T-helper 1 cell treated with Interleukin-12 subunit alpha and Interleukin-12 subunit beta and Interleukin-4 antibody, amounts not matched to agents 30 μg/mL and 1 μg/mL, for 36 hours (primary cell): ENCODE data around the gene TTC28.
"Not testable (repeated sequence)": the region's sequence is repeated elsewhere in the genome, so short reads cannot be mapped to it uniquely, and the experiment has no call there.

Experiments used
- H3K27ac Mint-ChIP-seq: one replicate; pipeline ENCODE4 v1.8.0; 2021; ENCODE audit warnings: mild to moderate bottlenecking, mixed read lengths
- H3K27me3 Mint-ChIP-seq: one replicate; pipeline ENCODE4 v1.8.0; 2021; ENCODE audit warnings: low read depth, mixed read lengths
- H3K36me3 Mint-ChIP-seq: one replicate; pipeline ENCODE4 v1.8.0; 2021; ENCODE audit warnings: low read depth, mixed read lengths
- H3K4me1 Mint-ChIP-seq: one replicate; pipeline ENCODE4 v1.8.0; 2021; ENCODE audit warnings: low read depth, mixed read lengths
- H3K4me3 Mint-ChIP-seq: one replicate; pipeline ENCODE4 v1.8.0; 2021; ENCODE audit warnings: mild to moderate bottlenecking, moderate library complexity, mixed read lengths
- H3K9me3 Mint-ChIP-seq: one replicate; pipeline ENCODE4 v1.8.0; 2021; ENCODE audit warnings: mixed read lengths

TTC28 gene

GRCh38 chr22:28693041-28693760 lies 13.6 kb upstream of the TTC28 start:
- H3K36me3 Mint-ChIP-seq, result peaks cover 47% of the 10 kb centered on the region
- H3K27ac Mint-ChIP-seq, H3K4me3 Mint-ChIP-seq, H3K9me3 Mint-ChIP-seq, H3K27me3 Mint-ChIP-seq, H3K4me1 Mint-ChIP-seq: not testable (repeated sequence)

- not testable (repeated sequence) for H3K4me3 Mint-ChIP-seq, H3K27ac Mint-ChIP-seq, H3K9me3 Mint-ChIP-seq, H3K4me1 Mint-ChIP-seq, H3K27me3 Mint-ChIP-seq
- peaks cover 50% of the 10 kb centered on the region for H3K36me3 Mint-ChIP-seq
Measured at GRCh38 chr22:28689796-28690195, 10.2 kb upstream of the TTC28 start.

GRCh38 chr22:28682966-28683365 lies 3.3 kb upstream of the TTC28 start:
- peaks cover 19% of the 10 kb centered on the region for H3K36me3 Mint-ChIP-seq
- not testable (repeated sequence) for H3K4me1 Mint-ChIP-seq, H3K9me3 Mint-ChIP-seq, H3K27ac Mint-ChIP-seq, H3K4me3 Mint-ChIP-seq
- peaks cover 63% of the 10 kb centered on the region for H3K27me3 Mint-ChIP-seq

GRCh38 chr22:28680813-28681490 lies 1.3 kb upstream of the TTC28 start:
- H3K4me1 Mint-ChIP-seq, H3K36me3 Mint-ChIP-seq, H3K9me3 Mint-ChIP-seq, H3K27ac Mint-ChIP-seq, H3K4me3 Mint-ChIP-seq: not testable (repeated sequence)
- peaks cover 71% of the 10 kb centered on the region for H3K27me3 Mint-ChIP-seq

- Mint-ChIP-seq H3K27me3 (peaks cover 84% of the 10 kb centered on the region), H3K4me3 (peak overlapping the region; percentile 58), H3K4me1 (peaks cover 16% of the 10 kb centered on the region)
- H3K36me3 Mint-ChIP-seq, H3K27ac Mint-ChIP-seq, H3K9me3 Mint-ChIP-seq: not testable (repeated sequence)
Measured at GRCh38 chr22:28678778-28679610, 646 bp downstream of the TTC28 start.

GRCh38 chr22:28678170-28678569 lies 1.5 kb downstream of the TTC28 start:
- Mint-ChIP-seq H3K4me1 (peaks cover 22% of the 10 kb centered on the region), H3K27me3 (peaks cover 84% of the 10 kb centered on the region)
- not testable (repeated sequence) for H3K36me3 Mint-ChIP-seq, H3K4me3 Mint-ChIP-seq, H3K9me3 Mint-ChIP-seq, H3K27ac Mint-ChIP-seq

DNA sequence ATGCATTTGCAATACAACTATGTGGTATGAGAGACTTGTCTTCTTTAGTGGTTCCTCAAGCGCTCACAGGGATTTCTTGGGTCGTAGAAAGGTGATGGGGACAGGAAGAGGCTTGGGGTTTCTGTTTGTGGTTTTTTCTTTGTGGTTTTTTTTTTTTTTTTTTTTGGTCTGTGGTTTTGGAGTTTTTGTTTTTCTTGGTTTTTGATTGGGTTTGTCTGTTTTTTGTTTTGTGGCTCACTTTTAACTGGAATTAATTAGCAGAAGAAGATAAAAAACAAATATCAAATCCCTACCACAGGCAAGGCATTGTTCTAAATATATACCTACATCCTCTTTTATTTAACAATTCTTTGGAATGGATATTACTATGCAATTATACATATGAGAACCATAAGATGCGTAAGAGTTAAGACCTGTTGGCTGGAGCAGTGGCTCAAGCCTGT lies 5.5 kb downstream of the TTC28 start:
- peaks cover 24% of the 10 kb centered on the region for H3K4me1 Mint-ChIP-seq
- peaks cover 9% of the 10 kb centered on the region for H3K36me3 Mint-ChIP-seq
- H3K27me3 Mint-ChIP-seq, result peaks cover 78% of the 10 kb centered on the region
- H3K4me3 Mint-ChIP-seq, result peak overlapping the region; percentile 75
- peaks cover 22% of the 10 kb centered on the region for H3K9me3 Mint-ChIP-seq
- H3K27ac Mint-ChIP-seq, result peak overlapping the region; percentile 98

GRCh38 chr22:28670756-28671155 lies 8.9 kb downstream of the TTC28 start:
- Mint-ChIP-seq H3K27ac (no peak overlapping the region), H3K4me1 (peaks cover 21% of the 10 kb centered on the region), H3K9me3 (peaks cover 22% of the 10 kb centered on the region), H3K36me3 (peaks cover 9% of the 10 kb centered on the region), H3K27me3 (peaks cover 54% of the 10 kb centered on the region), H3K4me3 (no peak overlapping the region)

- Mint-ChIP-seq H3K9me3 (peaks cover 22% of the 10 kb centered on the region), H3K4me3 (no peak overlapping the region), H3K36me3 (peaks cover 9% of the 10 kb centered on the region), H3K4me1 (peaks cover 21% of the 10 kb centered on the region), H3K27me3 (peaks cover 48% of the 10 kb centered on the region), H3K27ac (no peak overlapping the region)
Measured at GRCh38 chr22:28670161-28670560, 9.5 kb downstream of the TTC28 start.

- no peak overlapping the region for H3K4me3 Mint-ChIP-seq
- peaks cover 40% of the 10 kb centered on the region for H3K27me3 Mint-ChIP-seq
- H3K36me3 Mint-ChIP-seq, result peaks cover 9% of the 10 kb centered on the region
- H3K27ac Mint-ChIP-seq, result no peak overlapping the region
- H3K9me3 Mint-ChIP-seq, result peaks cover 22% of the 10 kb centered on the region
- H3K4me1 Mint-ChIP-seq, result peaks cover 15% of the 10 kb centered on the region
Measured at GRCh38 chr22:28669387-28669786, 10.3 kb downstream of the TTC28 start.

- not testable (repeated sequence) for H3K4me3 Mint-ChIP-seq, H3K4me1 Mint-ChIP-seq, H3K36me3 Mint-ChIP-seq, H3K9me3 Mint-ChIP-seq, H3K27ac Mint-ChIP-seq
- H3K27me3 Mint-ChIP-seq, result peaks cover 22% of the 10 kb centered on the region
Measured at GRCh38 chr22:28663569-28663942, 16.1 kb downstream of the TTC28 start.

DNA sequence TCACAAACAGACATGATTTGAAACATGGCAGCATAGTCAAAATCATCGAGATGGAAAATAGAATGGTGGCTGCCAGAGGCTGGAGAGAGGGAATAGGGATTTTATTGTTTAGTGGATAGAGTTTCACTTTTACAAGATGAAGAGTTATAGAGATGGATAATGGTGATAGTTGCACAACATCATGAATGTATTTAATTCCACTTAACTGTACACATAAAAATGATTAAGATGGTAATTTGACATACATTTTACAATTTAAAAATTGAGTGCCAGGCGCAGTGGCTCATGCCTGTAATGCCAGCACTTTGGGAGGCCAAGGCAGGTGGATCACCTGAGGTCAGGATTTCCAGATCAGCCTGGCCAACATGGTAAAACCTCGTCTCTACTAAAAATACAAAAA lies 21.2 kb downstream of the TTC28 start:
- Mint-ChIP-seq H3K27ac (no peak overlapping the region), H3K9me3 (peaks cover 4% of the 10 kb centered on the region), H3K4me1 (no peaks in the 10 kb centered on the region), H3K4me3 (no peak overlapping the region), H3K36me3 (no peaks in the 10 kb centered on the region), H3K27me3 (peaks cover 65% of the 10 kb centered on the region)

- Mint-ChIP-seq H3K9me3 (no peaks in the 10 kb centered on the region), H3K27me3 (peaks cover 76% of the 10 kb centered on the region), H3K27ac (no peak overlapping the region), H3K36me3 (no peaks in the 10 kb centered on the region), H3K4me1 (no peaks in the 10 kb centered on the region), H3K4me3 (no peak overlapping the region)
Measured at GRCh38 chr22:28656181-28656580, 23.5 kb downstream of the TTC28 start.

GRCh38 chr22:28650463-28650862 lies 29.2 kb downstream of the TTC28 start:
- peaks cover 83% of the 10 kb centered on the region for H3K27me3 Mint-ChIP-seq
- no peaks in the 10 kb centered on the region for H3K9me3 Mint-ChIP-seq
- no peaks in the 10 kb centered on the region for H3K36me3 Mint-ChIP-seq
- H3K27ac Mint-ChIP-seq, result no peak overlapping the region
- H3K4me1 Mint-ChIP-seq, result no peaks in the 10 kb centered on the region
- no peak overlapping the region for H3K4me3 Mint-ChIP-seq

DNA sequence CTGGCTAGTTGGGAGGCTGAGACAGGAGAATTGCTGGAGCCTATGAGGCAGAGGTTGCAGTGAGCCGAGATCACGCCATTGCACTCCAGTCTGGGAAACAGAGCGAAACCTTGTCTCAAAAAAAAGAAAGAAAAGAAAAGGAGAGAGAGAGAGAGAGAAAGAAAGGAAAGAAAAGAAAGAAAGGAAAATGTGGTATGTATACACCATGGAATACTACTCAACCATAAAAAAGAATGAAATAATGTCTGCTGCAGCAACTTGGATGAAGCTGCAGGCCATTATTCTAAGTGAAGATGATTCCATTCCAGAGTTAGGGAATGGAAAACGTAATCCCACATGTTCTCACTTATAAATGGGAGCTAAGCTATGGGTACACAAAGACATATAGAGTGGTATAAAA lies 30.8 kb downstream of the TTC28 start:
- H3K27ac Mint-ChIP-seq, result no peak overlapping the region
- H3K27me3 Mint-ChIP-seq, result peaks cover 74% of the 10 kb centered on the region

More for the DNA sequence above, 30.8 kb downstream of the TTC28 start:
- Mint-ChIP-seq H3K36me3 (no peaks in the 10 kb centered on the region), H3K4me3 (no peak overlapping the region), H3K9me3 (no peaks in the 10 kb centered on the region), H3K4me1 (no peaks in the 10 kb centered on the region)
